H1 (cell line): ENCODE data around the gene CDCA3. TPM values are rescaled to one million over a fixed set of nuclear protein-coding genes. Genes with fewer than 3 reads are reported as not detected.

Experiments used
- CTCF ChIA-PET: fragments of 300-600 bp; sonication (Branson Sonifier 250); formaldehyde crosslinking; loops from one replicate; lab custom pipeline; 2021; ENCODE audit not compliant: partially characterized antibody; lab: Charles Lee
- POLR2A ChIA-PET: fragments of 300-600 bp; sonication (Branson Sonifier 250); formaldehyde crosslinking; loops from one replicate; lab custom pipeline; 2021; ENCODE audit warnings: inconsistent platforms; ENCODE audit not compliant: partially characterized antibody; lab: Charles Lee
- DNase-seq, 2 experiments: peaks; one replicate each; pipeline versions ENCODE4 v3.0.0 to v3.0.0-alpha.2; 2010 to 2022; ENCODE audit warnings: low spot score in 2 of 2, low read depth in 1 of 2, mixed read lengths in 1 of 2
- FAIRE-seq: peaks from 2 replicates; lab custom pipeline; 2011; peaks lifted over from hg19 to GRCh38; lab: Jason Lieb, UNC
- H2AFZ ChIP-seq: 2 replicates; pipeline ENCODE4 v1.8.1; 2012; ENCODE audit warnings: low read length, inconsistent platforms
- H2AK5ac ChIP-seq: 2 replicates; pipeline ENCODE4 v1.6.1; 2013; ENCODE audit warnings: low read depth, low read length
- H2BK120ac ChIP-seq: replicated peaks from 2 replicates; pipeline ENCODE3; 2013; ENCODE audit warnings: low read depth, low read length, inconsistent platforms
- H2BK12ac ChIP-seq: 2 replicates; pipeline ENCODE4 v1.6.1; 2013; ENCODE audit warnings: low read depth, low read length
- H2BK15ac ChIP-seq: 2 replicates; pipeline ENCODE4 v1.6.1; 2013; ENCODE audit warnings: low read length
- H2BK20ac ChIP-seq: 2 replicates; pipeline ENCODE4 v1.6.1; 2013; ENCODE audit warnings: low read length
- H2BK5ac ChIP-seq: 2 replicates; pipeline ENCODE4 v1.6.1; 2013; ENCODE audit warnings: low read depth, low read length
- H3K14ac ChIP-seq: 2 replicates; pipeline ENCODE4 v1.6.1; 2013; ENCODE audit warnings: inconsistent platforms; ENCODE audit not compliant: insufficient read length
- H3K18ac ChIP-seq: 2 replicates; pipeline ENCODE4 v1.6.1; 2013; ENCODE audit warnings: low read length; ENCODE audit errors: extremely low read depth
- H3K23ac ChIP-seq: 2 replicates; pipeline ENCODE4 v1.6.1; 2013; ENCODE audit warnings: inconsistent platforms; ENCODE audit not compliant: insufficient read length
- H3K23me2 ChIP-seq: 2 replicates; pipeline ENCODE4 v1.6.1; 2013; ENCODE audit warnings: low read depth, low read length
- H3K27ac ChIP-seq: 2 replicates; pipeline ENCODE4 v1.6.1; 2011; ENCODE audit warnings: low read depth, low read length, inconsistent platforms
- H3K27me3 ChIP-seq, 4 experiments: replicated peaks in 1 of 4; 1 replicate in 1 of 4; 2 replicates in 3 of 4; pipeline versions ENCODE4 v1.6.1 to v1.8.1; 2011 to 2013; ENCODE audit warnings: low read length in 3 of 4, mild to moderate bottlenecking in 3 of 4, inconsistent platforms in 2 of 4, mixed read lengths in 2 of 4, moderate library complexity in 1 of 4; ENCODE audit not compliant: control insufficient read depth in 3 of 4, insufficient read depth in 3 of 4; ENCODE audit errors: extremely low read depth in 1 of 4
- H3K36me3 ChIP-seq, 4 experiments: 2 replicates each; pipeline versions ENCODE4 v1.6.1 to v1.8.1; 2011 to 2013; ENCODE audit warnings: mild to moderate bottlenecking in 4 of 4, low read length in 3 of 4, moderate library complexity in 2 of 4, control low read depth in 1 of 4, inconsistent platforms in 1 of 4; ENCODE audit not compliant: insufficient read depth in 4 of 4, control insufficient read depth in 2 of 4
- H3K4ac ChIP-seq: replicated peaks from 2 replicates; pipeline ENCODE3; 2013; ENCODE audit warnings: low read length, low read depth, mixed read lengths, inconsistent platforms; ENCODE audit not compliant: insufficient read length
- H3K4me1 ChIP-seq, 4 experiments: replicated peaks in 1 of 4; 1 replicate in 1 of 4; 2 replicates in 3 of 4; pipeline versions ENCODE4 v1.6.1 to v1.8.1; 2011 to 2013; ENCODE audit warnings: low read length in 3 of 4, inconsistent platforms in 2 of 4, mixed read lengths in 1 of 4; ENCODE audit not compliant: insufficient read depth in 4 of 4, control insufficient read depth in 3 of 4
- H3K4me2 ChIP-seq, 2 experiments: 2 replicates each; pipeline versions ENCODE4 v1.6.1 to v1.8.1; 2011 to 2013; ENCODE audit warnings: low read depth in 2 of 2, low read length in 2 of 2, control low read depth in 1 of 2, inconsistent platforms in 1 of 2, mild to moderate bottlenecking in 1 of 2; ENCODE audit not compliant: insufficient read depth in 1 of 2
- H3K4me3 ChIP-seq, 4 experiments: fragments of 200-600, 300-600 bp in 1 of 4; sonication (generic), shearing (Covaris generic), sonication (Bioruptor Twin) in 1 of 4; 2 replicates each; pipeline versions ENCODE4 v1.5.1 to v1.8.1; 2011 to 2016; ENCODE audit warnings: low read length in 4 of 4, low read depth in 3 of 4, control low read depth in 2 of 4, inconsistent platforms in 2 of 4, mild to moderate bottlenecking in 2 of 4, mixed read lengths in 1 of 4, moderate library complexity in 1 of 4; ENCODE audit not compliant: insufficient read depth in 2 of 4; ENCODE audit errors: extremely low read depth in 1 of 4
- H3K56ac ChIP-seq: replicated peaks from 2 replicates; pipeline ENCODE3; 2013; ENCODE audit warnings: low read depth, mild to moderate bottlenecking, mixed read lengths, low read length, inconsistent platforms; ENCODE audit not compliant: insufficient read length
- H3K79me1 ChIP-seq: 2 replicates; pipeline ENCODE4 v1.6.1; 2013; ENCODE audit warnings: low read depth, low read length, control low read depth
- H3K79me2 ChIP-seq, 2 experiments: 2 replicates each; pipeline versions ENCODE4 v1.6.1 to v1.8.1; 2012 to 2013; ENCODE audit warnings: low read length in 2 of 2, mild to moderate bottlenecking in 2 of 2, inconsistent platforms in 1 of 2; ENCODE audit not compliant: insufficient read depth in 2 of 2, control insufficient read depth in 1 of 2
- H3K9ac ChIP-seq, 4 experiments: replicated peaks in 1 of 4; 1 replicate in 1 of 4; 2 replicates in 3 of 4; pipeline versions ENCODE4 v1.6.1 to v1.8.1; 2011 to 2013; ENCODE audit warnings: low read depth in 3 of 4, low read length in 3 of 4, control low read depth in 2 of 4, mild to moderate bottlenecking in 2 of 4, moderate library complexity in 2 of 4, inconsistent platforms in 1 of 4; ENCODE audit errors: extremely low read depth in 1 of 4
- H3K9me3 ChIP-seq, 2 experiments: 2 replicates each; pipeline versions ENCODE4 v1.6.1 to v1.8.1; 2012 to 2013; ENCODE audit warnings: mild to moderate bottlenecking in 2 of 2, moderate library complexity in 2 of 2, control low read depth in 1 of 2, inconsistent platforms in 1 of 2, low read depth in 1 of 2, low read length in 1 of 2, mixed read lengths in 1 of 2; ENCODE audit not compliant: insufficient read depth in 2 of 2
- H4K20me1 ChIP-seq, 2 experiments: replicated peaks in 1 of 2; 2 replicates each; pipeline versions ENCODE3 to v1.8.1; 2011 to 2013; ENCODE audit warnings: inconsistent platforms in 2 of 2, low read length in 2 of 2, mild to moderate bottlenecking in 1 of 2; ENCODE audit not compliant: insufficient read depth in 2 of 2, control insufficient read depth in 1 of 2
- H4K5ac ChIP-seq: 2 replicates; pipeline ENCODE4 v1.6.1; 2013; ENCODE audit warnings: low read length, low read depth, mixed read lengths, inconsistent platforms; ENCODE audit not compliant: insufficient read length
- H4K8ac ChIP-seq: 2 replicates; pipeline ENCODE4 v1.8.0; 2013; ENCODE audit warnings: mild to moderate bottlenecking, moderate library complexity, low read length, inconsistent platforms; ENCODE audit not compliant: insufficient read depth; ENCODE audit errors: extremely low read depth
- H4K91ac ChIP-seq: replicated peaks from 2 replicates; pipeline ENCODE3; 2013; ENCODE audit warnings: low read length, mixed read lengths, inconsistent platforms; ENCODE audit not compliant: insufficient read length
- CHD1 ChIP-seq: IDR thresholded peaks from 2 replicates; pipeline ENCODE4 v1.6.1; 2012; ENCODE audit warnings: low read depth, low read length, improper control_type of control experiment
- EZH2 ChIP-seq: fragments of 200-600 bp; sonication (generic); IDR thresholded peaks from 2 replicates; pipeline ENCODE4 v1.7.1; 2012; ENCODE audit warnings: low read depth, mild to moderate bottlenecking, moderate library complexity, low read length, inconsistent platforms; ENCODE audit not compliant: severe bottlenecking
- KDM5A ChIP-seq: fragments of 200-600 bp; IDR thresholded peaks from 2 replicates; pipeline ENCODE4 v1.7.1; 2012; ENCODE audit warnings: mild to moderate bottlenecking, low read length, inconsistent platforms, mixed read lengths
- PHF8 ChIP-seq: fragments of 200-600 bp; sonication (generic); conservative IDR thresholded peaks from 2 replicates; pipeline ENCODE4 v1.7.1; 2012; ENCODE audit warnings: low read depth, mild to moderate bottlenecking, inconsistent platforms, low read length, moderate library complexity
- POLR2A ChIP-seq, 2 experiments: IDR thresholded peaks; 1 replicate in 1 of 2; 2 replicates in 1 of 2; pipeline ENCODE4 v1.6.1; 2011; ENCODE audit warnings: low read depth in 2 of 2, low read length in 2 of 2, mild to moderate bottlenecking in 2 of 2; ENCODE audit errors: control extremely low read depth in 1 of 2
- RBBP5 ChIP-seq: IDR thresholded peaks from 2 replicates; pipeline ENCODE4 v1.7.1; 2012; ENCODE audit warnings: low read depth, mild to moderate bottlenecking, inconsistent platforms, low read length, moderate library complexity, borderline replicate concordance
- SIX5 ChIP-seq: IDR thresholded peaks from 2 replicates; pipeline ENCODE4 v1.6.1; 2011; ENCODE audit warnings: mild to moderate bottlenecking, low read depth, low read length
- TBP ChIP-seq: IDR thresholded peaks from 2 replicates; pipeline ENCODE4 v1.6.1; 2011; ENCODE audit warnings: low read depth, low read length, improper control_type of control experiment
- WGBS, 2 experiments: shearing (Covaris generic) in 1 of 2; methylation state at CpG; one replicate each; pipeline versions ENCODE4 v1.1.6 to v1.1.7; 2013 to 2015; ENCODE audit warnings: low lambda C conversion rate in 2 of 2, mixed read lengths in 2 of 2, inconsistent platforms in 1 of 2, low coverage in 1 of 2, missing lambda C conversion rate in 1 of 2; ENCODE audit not compliant: insufficient replicate concordance in 2 of 2, insufficient coverage in 1 of 2, insufficient read length in 1 of 2; ENCODE audit errors: extremely low coverage in 1 of 2, missing lambda C conversion rate in 1 of 2; 5-methylcytosine and 5-hydroxymethylcytosine counted together
- polyA plus RNA-seq, 7 experiments: library from polyadenylated mRNA; depleted of rRNA in 3 of 7; stranded (reverse) in 5 of 7; unstranded in 2 of 7; fragments of >200 nt in 5 of 7; fragments of 200-250 nt in 2 of 7; gene quantifications; 1 replicate in 5 of 7; 2 replicates in 1 of 7; 4 replicates in 1 of 7; pipeline versions ENCODE4 v1.2.1 to v1.2.3, GENCODE V29; 2011 to 2013; ENCODE audit warnings: missing spikeins in 2 of 7, mixed read lengths in 2 of 7
- total RNA-seq: library from RNA; stranded (reverse); fragmentation: NEBNext Ultra II Directional; extraction: Animal tissue kit (Norgen Biotek cat#: 25700); gene quantifications from 2 replicates; pipeline ENCODE4 v1.2.1, GENCODE V29; 2021
- TF ChIP-seq, protein P1 (sequence below), 3 experiments: IDR thresholded peaks; 1 replicate in 2 of 3; 2 replicates in 1 of 3; pipeline versions ENCODE4 v1.5.1 to v1.6.1; 2011; ENCODE audit warnings: low read length in 3 of 3, mild to moderate bottlenecking in 3 of 3, inconsistent platforms in 2 of 3, low read depth in 1 of 3, moderate library complexity in 1 of 3; ENCODE audit not compliant: insufficient read depth in 1 of 3; ENCODE audit errors: control extremely low read depth in 1 of 3
- TF ChIP-seq, protein P2 (sequence below): IDR thresholded peaks from 2 replicates; pipeline ENCODE4 v1.6.1; 2011; ENCODE audit warnings: low read length, improper control_type of control experiment

Gene CDCA3
- total and polyA plus RNA-seq, 2 of the 8 experiments (the other 6 are each of a cell fraction or from before 2014, with no cell fraction given): 47.7 to 71.2 TPM

DNA sequence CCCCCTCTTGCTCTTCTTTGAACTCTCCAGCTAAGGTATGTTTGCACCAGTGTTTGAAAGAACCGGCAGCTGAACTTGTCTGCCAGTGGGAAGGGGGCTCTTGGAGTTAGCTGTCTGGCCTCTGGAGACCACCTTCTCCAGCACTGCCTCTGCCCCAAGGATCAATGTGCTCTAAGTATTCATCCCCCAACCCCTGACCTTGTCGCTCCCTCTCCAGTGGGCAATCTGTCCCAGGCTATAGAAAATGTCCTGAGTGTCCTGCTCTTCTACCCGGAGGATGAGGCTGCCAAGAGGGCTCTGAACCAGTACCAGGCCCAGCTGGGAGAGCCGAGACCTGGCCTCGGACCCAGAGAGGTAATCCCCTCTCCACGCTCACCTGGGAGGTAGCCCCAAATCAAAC lies 20.1 kb downstream of the CDCA3 start:
- Histone ChIP-seq H3K56ac (no peak overlapping the region), H4K8ac (no peak overlapping the region), H4K5ac (no peak overlapping the region), H3K4me1 (peaks cover 4 to 18% (median 10%) of the 10 kb centered on the region in 4 experiments), H4K20me1 (peaks cover 0 to 4% of the 10 kb centered on the region in 2 experiments), H3K23ac (no peak overlapping the region), H3K14ac (no peak overlapping the region), H2AFZ (no peak overlapping the region), H3K27me3 (no peaks in the 10 kb centered on the region; a peak in 2 of 7 replicates), H2BK12ac (no peak overlapping the region), H3K4me3 (no peak overlapping the region), H3K36me3 (peaks cover 16 to 36% (median 30%) of the 10 kb centered on the region in 4 experiments), H2BK15ac (no peak overlapping the region), H3K79me1 (peaks cover 4% of the 10 kb centered on the region), H3K9ac (no peak overlapping the region), H3K23me2 (peaks cover 9% of the 10 kb centered on the region; the same call in 1 of the 2 replicates), H2BK120ac (no peak overlapping the region), H3K18ac (no peak overlapping the region), H3K79me2 (peaks cover 0 to 9% of the 10 kb centered on the region in 2 experiments; a peak in 1 of 4 replicates), H4K91ac (no peak overlapping the region), H2BK20ac (no peak overlapping the region), H3K4me2 (no peak overlapping the region), H2AK5ac (no peak overlapping the region), H2BK5ac (no peak overlapping the region), H3K9me3 (no peaks in the 10 kb centered on the region), H3K27ac (no peak overlapping the region), H3K4ac (no peak overlapping the region)
- WGBS, 2 experiments: 91% methylated on average over 6 of the region's 6 CpGs; no CpG with 5 or more reads in 1 of the 2 experiments
- ChIA-PET POLR2A (interaction anchor here (1.1 to 27.1 kb wide), 7 partner anchors 10 to 131 kb away, joined by 3 to 388 read pairs (median 17); partner anchors contain the start of genes CDCA3, GNB3, GPR162 and MLF2), CTCF (interaction anchor here (0.6 to 23.7 kb wide), 4 partner anchors 16 to 77 kb away, joined by 3 to 532 read pairs (median 294); partner anchors contain the start of genes CD4, CDCA3, GNB3 and LAG3)
- no peak for DNase-seq
- no peak for FAIRE-seq
- TF ChIP-seq, protein P1, sequence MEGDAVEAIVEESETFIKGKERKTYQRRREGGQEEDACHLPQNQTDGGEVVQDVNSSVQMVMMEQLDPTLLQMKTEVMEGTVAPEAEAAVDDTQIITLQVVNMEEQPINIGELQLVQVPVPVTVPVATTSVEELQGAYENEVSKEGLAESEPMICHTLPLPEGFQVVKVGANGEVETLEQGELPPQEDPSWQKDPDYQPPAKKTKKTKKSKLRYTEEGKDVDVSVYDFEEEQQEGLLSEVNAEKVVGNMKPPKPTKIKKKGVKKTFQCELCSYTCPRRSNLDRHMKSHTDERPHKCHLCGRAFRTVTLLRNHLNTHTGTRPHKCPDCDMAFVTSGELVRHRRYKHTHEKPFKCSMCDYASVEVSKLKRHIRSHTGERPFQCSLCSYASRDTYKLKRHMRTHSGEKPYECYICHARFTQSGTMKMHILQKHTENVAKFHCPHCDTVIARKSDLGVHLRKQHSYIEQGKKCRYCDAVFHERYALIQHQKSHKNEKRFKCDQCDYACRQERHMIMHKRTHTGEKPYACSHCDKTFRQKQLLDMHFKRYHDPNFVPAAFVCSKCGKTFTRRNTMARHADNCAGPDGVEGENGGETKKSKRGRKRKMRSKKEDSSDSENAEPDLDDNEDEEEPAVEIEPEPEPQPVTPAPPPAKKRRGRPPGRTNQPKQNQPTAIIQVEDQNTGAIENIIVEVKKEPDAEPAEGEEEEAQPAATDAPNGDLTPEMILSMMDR (IDR thresholded peaks at IDR 0.05; ENCODE audit: control extremely low read depth in 1 of 3, insufficient read depth in 1 of 3, low read depth in 1 of 3, low read length in 3 of 3): no peak
- TF ChIP-seq PHF8: no peak
- TF ChIP-seq EZH2: no peak
- TF ChIP-seq SIX5: no peak
- TF ChIP-seq KDM5A: no peak
- no peak for TF ChIP-seq CHD1
- TF ChIP-seq TBP: no peak
- TF ChIP-seq, protein P2, sequence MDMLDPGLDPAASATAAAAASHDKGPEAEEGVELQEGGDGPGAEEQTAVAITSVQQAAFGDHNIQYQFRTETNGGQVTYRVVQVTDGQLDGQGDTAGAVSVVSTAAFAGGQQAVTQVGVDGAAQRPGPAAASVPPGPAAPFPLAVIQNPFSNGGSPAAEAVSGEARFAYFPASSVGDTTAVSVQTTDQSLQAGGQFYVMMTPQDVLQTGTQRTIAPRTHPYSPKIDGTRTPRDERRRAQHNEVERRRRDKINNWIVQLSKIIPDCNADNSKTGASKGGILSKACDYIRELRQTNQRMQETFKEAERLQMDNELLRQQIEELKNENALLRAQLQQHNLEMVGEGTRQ: no peak
- no peak for TF ChIP-seq RBBP5
- no peak for TF ChIP-seq POLR2A (IDR thresholded peaks at IDR 0.05; ENCODE audit: control extremely low read depth in 1 of 2, low read depth in 2 of 2, low read length in 2 of 2)
